ENCODE data around the gene TES. TPM values are rescaled to one million over a fixed set of nuclear protein-coding genes. Genes with fewer than 3 reads are reported as not detected.

TES gene
- total and polyA plus RNA-seq, 2 of the 13 experiments (the other 11 are each of a cell fraction or from before 2014, with no cell fraction given): 21.6 to 23.0 TPM

- TF ChIP-seq SP5 (CRISPR knock-in tag; IDR thresholded peaks at IDR 0.05; ENCODE audit: borderline replicate concordance, low read depth) (no peak), NFAT5 (CRISPR knock-in tag; IDR thresholded peaks at IDR 0.05) (no peak), ZSCAN20 (CRISPR knock-in tag; IDR thresholded peaks at IDR 0.05; ENCODE audit: borderline replicate concordance) (no peak), ZNF512 (CRISPR knock-in tag; IDR thresholded peaks at IDR 0.05) (no peak), ZFP36 (IDR thresholded peaks at IDR 0.05; ENCODE audit: borderline replicate concordance, low read depth, low read length, partially characterized antibody) (no peak), POLR2A (IDR thresholded peaks at IDR 0.05; ENCODE audit: insufficient read depth in 1 of 2, low read depth in 2 of 2, low read length in 2 of 2) (no peak), ZNF12 (CRISPR knock-in tag; IDR thresholded peaks at IDR 0.05) (no peak), ETV5 (CRISPR knock-in tag; IDR thresholded peaks at IDR 0.05; ENCODE audit: borderline replicate concordance) (peak; percentile 26; the same call in 1 of the 2 replicates), HNF1A (IDR thresholded peaks at IDR 0.05; ENCODE audit: low read depth) (no peak), HNF1A (CRISPR knock-in tag; IDR thresholded peaks at IDR 0.05; ENCODE audit: borderline replicate concordance) (no peak), ATF7-NPFF (CRISPR knock-in tag; IDR thresholded peaks at IDR 0.05; ENCODE audit: low read depth) (peak; percentile 27; the same call in 1 of the 2 replicates), GLMP (CRISPR knock-in tag; IDR thresholded peaks at IDR 0.05; ENCODE audit: borderline replicate concordance) (no peak), REL (CRISPR knock-in tag; conservative IDR thresholded peaks at IDR 0.05) (no peak)
Observed at GRCh38 chr7:116210345-116211005, at the start of gene TES (continued).

All from HepG2 (cell line).